ENCODE measurements around the gene CYP11A1.

Gene CYP11A1

DNA sequence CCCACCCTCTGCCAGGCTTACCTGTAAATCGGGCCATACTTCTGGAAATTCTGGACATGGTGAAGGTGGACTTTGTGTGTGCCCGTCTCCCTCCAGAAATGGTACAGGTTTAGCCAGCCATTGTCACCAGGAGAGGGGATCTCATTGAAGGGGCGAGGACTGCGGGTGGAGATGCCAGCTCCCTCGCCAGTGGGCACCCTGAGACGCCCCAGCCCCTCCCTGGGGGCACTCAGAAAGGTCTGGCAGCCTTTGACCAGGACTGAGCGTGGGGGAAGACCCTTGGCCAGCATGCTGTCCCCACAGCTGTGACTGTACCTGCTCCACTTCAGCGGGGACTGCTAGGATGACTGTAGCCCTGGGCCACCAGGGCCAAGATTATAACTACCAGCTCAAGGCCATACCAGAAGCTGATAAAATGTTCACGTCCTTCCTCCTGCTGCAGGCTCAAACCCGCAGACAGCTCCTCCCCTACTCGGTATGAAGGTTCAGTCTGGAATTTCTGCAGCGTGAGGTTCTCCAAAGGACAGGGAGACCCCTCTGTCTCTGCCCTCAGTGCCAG, at the start of gene CYP11A1:
Gene CYP11A1, minus strand, starts transcription at position 351 of the 559 bp plus-strand sequence. Its CDS starts 61 bp downstream, at position 290.
- no peak for DNase-seq

DNA sequence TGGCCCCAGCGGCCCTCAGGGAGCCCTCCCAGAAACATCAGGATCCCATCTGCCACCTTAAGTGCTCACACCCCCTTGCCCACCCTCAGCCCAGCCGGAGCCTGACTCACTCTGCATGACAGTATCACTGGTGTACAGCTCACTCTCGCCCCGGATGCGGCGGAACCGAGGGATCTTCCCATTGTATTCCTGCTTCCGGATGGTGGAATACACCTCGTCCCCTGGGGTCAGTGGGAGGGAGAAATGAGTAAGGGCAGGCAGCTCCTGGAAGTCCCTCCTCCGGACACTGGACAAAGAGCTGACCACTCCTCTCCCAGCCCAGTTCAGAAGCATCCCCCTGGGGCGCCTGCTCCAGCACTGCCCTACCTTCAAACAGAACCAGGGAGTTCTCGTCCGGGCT, 49.8 kb upstream of the CYP11A1 start:
- no peak for DNase-seq

GRCh38 chr15:74415966-74416916, 48.8 kb upstream of the CYP11A1 start:
- DNase-seq = no peak

DNA sequence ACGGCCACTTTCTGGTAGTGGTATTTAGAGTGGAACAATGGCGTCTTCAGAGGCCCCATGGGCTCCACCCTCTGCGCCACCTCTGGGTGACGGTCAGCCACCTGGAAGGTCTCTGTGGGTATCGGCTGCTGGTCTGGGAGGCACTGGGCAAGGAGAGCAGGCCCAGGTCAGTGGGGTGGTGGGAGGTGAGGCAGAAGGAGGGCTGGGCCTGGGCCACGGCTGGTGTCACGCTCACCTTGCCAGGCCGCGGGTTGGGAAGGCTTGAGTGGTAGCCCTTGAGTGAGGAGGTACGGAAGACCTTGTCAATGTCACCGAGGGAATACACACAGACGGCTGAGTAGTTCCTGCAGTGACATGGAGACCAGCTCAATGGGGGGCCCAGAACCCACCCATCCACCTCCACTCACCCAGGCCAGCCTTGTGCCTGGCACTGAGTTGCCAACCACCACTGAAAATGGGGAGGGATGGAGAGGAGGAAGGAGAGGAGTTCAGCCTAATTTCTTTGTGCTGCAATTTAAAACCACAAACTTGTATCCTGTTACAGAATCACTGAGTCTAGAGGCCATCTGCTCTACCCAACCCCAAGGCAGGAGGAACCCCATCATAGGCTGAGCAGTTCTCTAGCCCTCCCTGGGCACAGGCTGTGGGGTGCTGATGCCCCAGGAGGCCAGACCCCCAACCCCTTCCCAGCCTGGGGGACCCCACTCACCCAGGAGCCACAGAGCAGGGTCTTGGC, 47.3 kb upstream of the CYP11A1 start:
- DNase-seq = no peak

- DNase-seq = no peak
Measured at GRCh38 chr15:74414081-74414580, 46.7 kb upstream of the CYP11A1 start.

DNA sequence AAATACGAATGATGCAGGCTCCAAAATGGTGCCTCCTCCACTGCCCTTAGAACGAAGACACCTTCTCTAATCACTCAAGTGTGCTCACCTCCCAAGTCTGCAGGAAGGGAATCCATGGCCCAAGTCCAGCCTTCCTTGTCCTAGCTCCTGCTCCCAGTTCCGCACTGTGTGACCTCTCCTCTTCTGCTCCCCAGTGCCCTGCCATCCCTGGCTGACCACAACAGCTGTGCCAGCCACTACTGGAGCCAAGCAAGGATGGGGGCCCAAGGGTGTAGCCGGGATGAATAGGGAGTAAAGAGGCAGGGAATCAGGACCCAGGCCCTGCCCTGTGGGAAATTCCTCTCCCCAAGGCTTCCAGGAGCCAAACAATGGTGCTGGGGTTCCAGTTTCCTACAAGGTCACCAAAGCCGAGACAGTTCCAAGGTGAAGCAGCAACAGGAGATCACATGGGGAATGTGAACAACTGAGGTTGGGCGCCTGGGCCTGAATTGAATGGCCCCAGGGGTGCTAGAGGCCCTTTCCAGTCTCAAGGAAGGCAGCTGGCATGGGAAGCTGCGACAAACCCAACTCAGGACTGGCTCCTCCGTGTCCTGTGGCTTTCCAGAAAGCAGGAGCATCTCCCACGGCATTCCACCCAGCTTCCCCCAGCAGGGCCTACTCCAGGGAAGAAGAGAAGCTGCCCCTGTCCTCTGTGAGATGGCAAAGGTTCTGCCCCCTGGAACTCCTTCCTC, 46.1 kb upstream of the CYP11A1 start:
- no peak for DNase-seq

GRCh38 chr15:74412159-74412558, 44.7 kb upstream of the CYP11A1 start:
- DNase-seq = no peak

DNA sequence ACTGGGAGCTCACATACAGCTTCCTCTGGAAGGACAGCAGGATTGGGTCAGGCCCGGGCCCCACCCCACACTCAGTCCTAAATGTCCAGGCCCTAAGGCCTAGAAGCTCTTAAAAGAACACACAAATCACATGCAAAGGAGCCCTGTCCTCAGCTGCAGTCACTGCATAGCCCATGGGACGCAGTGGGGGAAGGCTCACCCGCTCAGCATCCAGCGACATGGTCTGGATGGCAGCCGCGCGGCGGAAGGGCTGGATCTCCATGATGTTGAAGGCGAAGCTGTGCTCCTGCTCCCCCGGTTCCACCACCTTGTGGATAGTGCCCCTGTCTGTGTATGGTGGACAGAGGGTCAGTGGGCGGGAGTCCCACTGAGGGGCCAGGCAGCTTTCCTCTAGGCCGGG, 44.2 kb upstream of the CYP11A1 start:
- DNase-seq = no peak

DNA sequence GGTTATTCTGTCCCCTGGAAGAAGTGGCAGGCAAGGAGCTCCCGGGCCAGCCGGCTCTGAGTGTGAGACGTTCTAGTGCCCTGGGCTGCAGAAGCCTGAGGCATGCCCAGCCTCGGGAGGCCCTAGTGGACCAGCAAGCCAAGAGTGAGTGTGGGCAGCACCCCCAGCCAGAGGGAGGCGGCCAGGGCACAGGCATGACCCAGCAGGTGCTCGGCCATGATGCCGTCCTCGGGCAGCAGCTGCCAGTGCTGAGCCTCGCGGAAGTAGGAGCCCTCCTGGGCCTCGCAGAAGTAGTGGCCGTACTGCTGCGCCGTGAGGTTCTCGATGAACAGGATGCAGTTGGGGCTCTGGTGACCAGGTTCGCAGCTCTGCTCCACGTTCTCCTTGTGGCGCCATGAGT, 43.1 kb upstream of the CYP11A1 start:
- no peak for DNase-seq

- DNase-seq = no peak
Measured at GRCh38 chr15:74409225-74409624, 41.8 kb upstream of the CYP11A1 start.

DNA sequence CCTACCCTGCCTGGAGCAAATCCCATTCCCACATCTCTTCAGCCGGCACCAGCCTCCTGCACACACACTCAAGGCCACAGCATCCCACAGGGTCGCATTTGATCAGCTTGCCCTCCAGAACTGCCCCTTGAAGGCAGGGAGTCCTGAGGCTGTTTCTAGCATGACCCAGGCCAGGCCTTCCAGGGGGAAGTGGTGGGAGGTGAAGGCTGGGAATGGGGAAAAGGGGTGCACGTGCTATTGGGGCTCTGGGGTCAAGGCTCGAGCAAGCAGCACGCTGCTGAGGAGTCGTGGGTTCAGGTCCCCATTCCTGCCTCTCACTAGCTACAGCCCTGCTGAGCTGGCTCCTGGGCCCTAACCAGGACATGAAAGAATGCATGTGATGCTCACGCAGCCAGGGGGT, 41.4 kb upstream of the CYP11A1 start:
- no peak for DNase-seq

DNA sequence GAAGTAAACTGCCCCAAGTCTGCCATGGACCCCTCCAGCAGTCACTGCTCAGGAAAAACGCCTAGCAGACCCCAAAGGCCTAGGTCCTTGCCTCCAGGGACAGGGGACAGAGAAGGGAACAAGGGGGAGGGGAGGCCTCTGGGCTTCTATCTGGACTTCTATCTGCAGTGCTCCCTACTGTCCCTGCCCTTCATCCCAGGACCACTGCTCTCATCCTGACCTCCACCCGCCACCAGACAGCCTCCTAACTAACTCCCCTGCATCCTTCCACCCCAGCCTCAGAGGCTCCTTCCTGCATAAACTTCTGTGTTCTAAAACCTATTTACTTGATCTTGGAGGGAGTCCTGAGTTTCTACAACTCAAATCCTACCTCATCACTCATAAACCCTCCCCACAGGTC, 40.9 kb upstream of the CYP11A1 start:
- no peak for DNase-seq

DNA sequence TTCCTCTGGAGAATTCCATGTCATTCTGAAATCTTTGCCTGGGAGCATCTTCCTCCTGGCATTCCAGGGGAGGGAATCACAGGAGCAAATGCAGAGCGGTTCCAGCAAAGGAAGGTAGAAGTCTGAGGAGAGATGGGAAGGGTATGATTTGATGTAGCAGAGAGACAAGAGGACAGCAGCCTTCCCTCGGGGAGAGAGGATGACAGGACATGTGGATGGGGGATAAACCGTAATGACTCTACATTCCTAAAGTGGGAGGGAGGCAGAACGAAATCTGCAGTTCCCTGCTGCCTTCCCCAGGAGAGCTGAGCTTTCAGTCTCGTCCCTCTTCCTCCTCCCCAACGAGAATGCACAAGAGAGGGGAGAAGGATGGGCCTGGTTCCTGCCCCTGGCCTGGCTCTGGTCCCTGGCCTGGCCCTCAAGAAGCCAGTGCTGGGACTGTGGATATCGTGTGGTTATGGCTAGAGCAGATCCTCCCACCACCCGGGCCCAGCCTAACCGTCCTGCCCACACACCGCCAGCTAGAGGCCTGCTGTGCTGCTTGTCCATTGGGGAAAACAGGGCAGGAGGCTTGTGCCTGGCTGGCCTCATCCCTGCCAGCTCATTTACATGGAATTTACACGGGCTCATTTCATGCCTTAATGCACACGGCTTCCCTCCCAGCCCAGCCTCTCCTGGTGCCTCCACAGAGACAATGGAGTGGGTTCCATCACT, 39.7 kb upstream of the CYP11A1 start:
- DNase-seq = no peak

DNA sequence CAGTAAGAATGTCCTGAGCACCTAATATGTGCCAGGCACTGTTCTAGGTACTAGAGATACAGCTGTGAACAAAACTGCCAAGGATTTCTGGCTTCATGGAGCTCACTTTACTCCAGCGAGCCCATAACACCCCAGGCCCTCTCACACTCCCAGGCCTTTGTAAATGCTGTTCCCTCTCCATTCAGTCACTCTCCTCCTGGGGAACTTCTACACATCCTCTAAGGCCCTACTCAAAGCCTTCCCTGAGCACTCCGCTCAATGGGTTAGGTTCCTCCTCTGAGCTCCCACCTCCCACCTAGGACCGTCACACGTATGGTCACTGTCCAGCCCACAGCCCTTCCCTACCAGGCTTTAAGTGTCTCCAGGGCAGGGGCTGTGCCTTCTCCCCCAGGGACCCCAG, 39.1 kb upstream of the CYP11A1 start:
- no peak for DNase-seq

- DNase-seq = no peak
Measured at GRCh38 chr15:74405823-74406222, 38.4 kb upstream of the CYP11A1 start.

DNA sequence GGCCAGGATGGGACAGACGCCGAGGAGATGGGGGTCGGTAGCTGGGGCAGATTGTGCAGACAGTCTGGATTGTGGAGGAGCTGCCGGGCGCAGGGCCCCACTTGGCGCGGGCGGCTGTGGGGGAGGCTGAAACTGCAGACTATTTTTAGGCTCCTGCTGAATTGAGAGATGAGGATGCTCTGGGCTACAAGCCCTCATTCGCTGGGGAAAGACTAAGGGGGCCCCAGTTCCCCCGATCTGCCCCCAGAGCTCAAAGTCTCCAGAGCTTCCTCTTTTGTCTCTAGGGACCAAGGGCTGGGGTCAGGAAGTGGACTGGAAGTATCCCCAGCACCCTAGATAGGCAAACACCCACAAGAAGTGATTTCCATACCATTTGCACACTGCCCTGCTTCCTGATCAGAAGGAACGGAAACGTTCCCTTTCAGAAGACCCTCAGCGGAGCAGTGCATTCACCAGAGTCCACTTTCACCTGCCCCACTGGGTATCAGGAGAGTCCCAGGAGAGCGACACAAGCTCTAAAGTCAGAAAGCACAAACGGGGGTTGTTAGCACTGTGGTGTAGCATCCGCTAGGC, 36.6 kb upstream of the CYP11A1 start:
- no peak for DNase-seq

GRCh38 chr15:74403588-74403919, 36.1 kb upstream of the CYP11A1 start:
- DNase-seq = no peak

GRCh38 chr15:74402873-74403587, 35.6 kb upstream of the CYP11A1 start:
- DNase-seq = no peak

GRCh38 chr15:74402337-74402841, 34.9 kb upstream of the CYP11A1 start:
- no peak for DNase-seq

GRCh38 chr15:74400915-74401757, 33.7 kb upstream of the CYP11A1 start:
- no peak for DNase-seq
